KMS-11 (cell line): Measurements from ENCODE around the gene UBE2G2.
A peak's percentile ranks its signal among the peaks of the same experiment; 100 is the strongest.

Experiments used
- H2AFZ ChIP-seq: fragments of 200-600 bp; sonication (generic); 2 replicates; pipeline ENCODE4 v1.6.1; 2016; ENCODE audit warnings: antibody characterized with exemption, mixed run types, low read depth
- H3K27ac ChIP-seq: fragments of 200-600 bp; sonication (generic); 2 replicates; pipeline ENCODE4 v1.6.1; 2016; ENCODE audit warnings: mild to moderate bottlenecking, mixed run types
- H3K27me3 ChIP-seq: fragments of 200-600 bp; sonication (generic); 2 replicates; pipeline ENCODE4 v1.6.1; 2017; ENCODE audit warnings: mild to moderate bottlenecking, low read depth, mixed run types, moderate library complexity; ENCODE audit not compliant: insufficient read depth
- H3K36me3 ChIP-seq: fragments of 200-600 bp; sonication (generic); 2 replicates; pipeline ENCODE4 v1.6.1; 2017; ENCODE audit warnings: mild to moderate bottlenecking, mixed run types; ENCODE audit not compliant: insufficient read depth
- H3K4me1 ChIP-seq: fragments of 200-600 bp; sonication (generic); 2 replicates; pipeline ENCODE4 v1.6.1; 2016; ENCODE audit warnings: mild to moderate bottlenecking, low read depth, mixed run types; ENCODE audit not compliant: poor library complexity, severe bottlenecking
- H3K4me2 ChIP-seq: fragments of 200-600 bp; sonication (generic); 2 replicates; pipeline ENCODE4 v1.7.0; 2016; ENCODE audit warnings: mild to moderate bottlenecking, mixed run types
- H3K4me3 ChIP-seq: fragments of 200-600 bp; sonication (generic); IDR thresholded peaks from 2 replicates; pipeline ENCODE4 v1.6.1; 2017; ENCODE audit warnings: low read depth, low read length, mixed read lengths; ENCODE audit not compliant: insufficient read depth
- H3K79me2 ChIP-seq: fragments of 200-600 bp; sonication (generic); 2 replicates; pipeline ENCODE4 v1.6.1; 2016; ENCODE audit warnings: low read depth, mixed run types; ENCODE audit not compliant: insufficient read depth
- H3K9ac ChIP-seq: fragments of 200-600 bp; sonication (generic); 2 replicates; pipeline ENCODE4 v1.6.1; 2016; ENCODE audit warnings: mild to moderate bottlenecking, mixed run types
- H4K20me1 ChIP-seq: fragments of 200-600 bp; sonication (generic); 2 replicates; pipeline ENCODE4 v1.6.1; 2016; ENCODE audit warnings: mild to moderate bottlenecking, mixed run types; ENCODE audit not compliant: insufficient read depth
- CTCF ChIP-seq: fragments of 200-600 bp; sonication (generic); conservative IDR thresholded peaks from 2 replicates; pipeline ENCODE4 v1.6.1; 2017; ENCODE audit warnings: low read depth, mild to moderate bottlenecking, antibody characterized with exemption, low read length, moderate library complexity, mixed read lengths

UBE2G2 gene

GRCh38 chr21:44765231-44766013 is 36.2 kb downstream of the UBE2G2 start:
- no peak for TF ChIP-seq CTCF
- Histone ChIP-seq H3K4me2 (peak overlapping the region; percentile 56), H3K79me2 (no peaks in the 10 kb centered on the region), H3K4me3 (no peak overlapping the region), H3K27me3 (peaks cover 10% of the 10 kb centered on the region; the same call in 1 of the 2 replicates), H4K20me1 (no peaks in the 10 kb centered on the region), H3K27ac (no peak overlapping the region), H3K9ac (no peak overlapping the region), H2AFZ (no peak overlapping the region), H3K36me3 (no peaks in the 10 kb centered on the region), H3K4me1 (peaks cover 20% of the 10 kb centered on the region)

DNA sequence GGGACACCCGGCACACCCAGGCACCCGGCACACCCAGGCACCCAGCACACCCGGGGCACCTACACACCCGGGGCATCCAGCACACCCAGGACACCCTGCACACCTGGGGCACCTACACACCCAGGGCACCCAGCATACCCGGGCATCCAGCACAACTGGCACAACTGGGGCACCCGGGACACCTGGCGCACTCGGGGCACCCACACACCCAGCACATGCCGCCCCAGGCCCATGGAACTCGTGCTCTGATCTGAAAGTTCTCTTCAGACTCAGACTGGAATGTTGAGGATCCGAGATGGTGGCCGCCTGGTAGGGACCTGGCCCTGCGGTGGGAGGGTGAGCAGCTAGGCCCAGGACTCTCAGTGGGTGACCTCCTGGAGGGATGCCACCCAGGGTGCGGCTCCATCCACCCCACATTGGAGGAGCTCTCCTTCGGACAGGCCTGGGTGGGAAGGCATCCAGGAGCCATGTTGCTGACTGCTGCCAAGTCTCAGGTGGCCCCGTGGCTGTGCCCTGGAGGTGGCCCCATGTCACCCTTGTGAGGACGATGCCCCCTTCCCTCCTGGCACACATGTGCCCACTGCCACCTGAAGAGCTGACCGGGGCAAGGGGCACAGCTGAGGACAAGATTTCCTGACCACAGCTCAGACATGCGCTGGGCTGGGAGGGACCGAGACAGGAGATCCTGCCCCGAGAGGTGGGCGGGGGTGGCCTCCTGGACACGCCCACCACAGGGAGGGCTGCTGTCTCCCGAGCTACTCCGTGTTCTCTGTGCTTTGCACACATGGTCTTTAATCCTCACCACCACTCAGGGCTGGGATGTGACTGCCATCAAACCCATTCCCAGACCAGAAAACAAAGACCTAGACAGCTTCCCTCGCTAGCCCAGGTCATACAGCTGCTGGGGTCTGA is 37.0 kb downstream of the UBE2G2 start:
- H3K4me2 ChIP-seq: peak overlapping the region; percentile 56; the same call in 1 of the 2 replicates
- no peak overlapping the region for H3K9ac ChIP-seq
- H4K20me1 ChIP-seq: no peaks in the 10 kb centered on the region
- H3K79me2 ChIP-seq: no peaks in the 10 kb centered on the region
- H3K27ac ChIP-seq: no peak overlapping the region
- H2AFZ ChIP-seq: no peak overlapping the region
- peaks cover 14% of the 10 kb centered on the region; the same call in 1 of the 2 replicates for H3K27me3 ChIP-seq
- TF ChIP-seq CTCF: no peak
- H3K4me1 ChIP-seq: peaks cover 20% of the 10 kb centered on the region
- H3K4me3 ChIP-seq: no peak overlapping the region
- H3K36me3 ChIP-seq: no peaks in the 10 kb centered on the region

DNA sequence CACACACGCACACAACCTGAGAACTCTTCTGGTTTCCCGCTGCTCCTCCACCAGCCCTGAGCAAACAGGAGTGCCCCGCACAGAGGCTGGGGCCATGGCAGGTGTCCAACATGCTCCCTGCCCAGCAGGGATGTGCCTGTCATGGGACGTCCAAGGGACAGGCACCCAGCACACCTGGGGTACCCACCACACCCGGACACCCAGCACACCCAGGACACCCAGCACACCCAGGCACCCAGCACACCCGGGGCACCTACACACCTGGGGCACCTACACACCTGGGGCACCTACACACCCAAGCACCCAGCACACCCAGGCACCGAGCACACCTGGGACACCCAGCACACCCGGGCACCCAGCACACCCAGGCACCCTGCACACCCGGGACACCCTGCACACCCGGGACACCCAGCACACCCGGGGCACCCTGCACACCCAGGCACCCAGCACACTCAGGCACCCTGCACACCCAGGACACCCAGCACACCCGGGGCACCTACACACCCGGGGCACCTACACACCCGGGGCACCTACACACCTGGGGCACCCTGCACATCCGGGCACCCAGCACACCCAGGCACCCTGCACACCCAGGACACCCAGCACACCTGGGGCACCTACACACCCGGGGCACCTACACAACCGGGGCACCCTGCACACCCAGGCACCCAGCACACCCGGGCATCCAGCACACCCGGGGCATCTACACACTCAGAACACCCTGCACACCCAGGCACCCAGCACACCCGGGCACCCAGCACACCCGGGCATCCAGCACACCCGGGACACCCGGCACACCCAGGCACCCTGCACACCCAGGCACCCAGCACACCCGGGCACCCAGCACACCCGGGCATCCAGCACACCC is 37.9 kb downstream of the UBE2G2 start:
- Histone ChIP-seq H3K4me1 (peaks cover 20% of the 10 kb centered on the region), H3K9ac (no peak overlapping the region)

More for the DNA sequence above, 37.9 kb downstream of the UBE2G2 start:
- no peaks in the 10 kb centered on the region for H3K36me3 ChIP-seq
- H3K4me3 ChIP-seq: no peak overlapping the region
- no peaks in the 10 kb centered on the region for H3K79me2 ChIP-seq
- H3K4me2 ChIP-seq: no peak overlapping the region
- no peaks in the 10 kb centered on the region for H4K20me1 ChIP-seq
- TF ChIP-seq CTCF: no peak
- no peak overlapping the region for H3K27ac ChIP-seq
- peaks cover 23% of the 10 kb centered on the region; the same call in 1 of the 2 replicates for H3K27me3 ChIP-seq
- H2AFZ ChIP-seq: no peak overlapping the region
